HG02981 (cell line): ENCODE measurements around the gene MALAT1.
A peak's percentile ranks its signal among the peaks of the same experiment; 100 is the strongest.
"Not testable (repeated sequence)": the region's sequence is repeated elsewhere in the genome, so short reads cannot be mapped to it uniquely, and the experiment has no call there.

Source experiments
- ATAC-seq: cut with Tn5 transposase; IDR thresholded peaks from one replicate; pipeline ENCODE4 v1.9.1; 2021; ENCODE audit warnings: mild to moderate bottlenecking, moderate library complexity; ENCODE audit not compliant: unreplicated experiment

Gene MALAT1

DNA sequence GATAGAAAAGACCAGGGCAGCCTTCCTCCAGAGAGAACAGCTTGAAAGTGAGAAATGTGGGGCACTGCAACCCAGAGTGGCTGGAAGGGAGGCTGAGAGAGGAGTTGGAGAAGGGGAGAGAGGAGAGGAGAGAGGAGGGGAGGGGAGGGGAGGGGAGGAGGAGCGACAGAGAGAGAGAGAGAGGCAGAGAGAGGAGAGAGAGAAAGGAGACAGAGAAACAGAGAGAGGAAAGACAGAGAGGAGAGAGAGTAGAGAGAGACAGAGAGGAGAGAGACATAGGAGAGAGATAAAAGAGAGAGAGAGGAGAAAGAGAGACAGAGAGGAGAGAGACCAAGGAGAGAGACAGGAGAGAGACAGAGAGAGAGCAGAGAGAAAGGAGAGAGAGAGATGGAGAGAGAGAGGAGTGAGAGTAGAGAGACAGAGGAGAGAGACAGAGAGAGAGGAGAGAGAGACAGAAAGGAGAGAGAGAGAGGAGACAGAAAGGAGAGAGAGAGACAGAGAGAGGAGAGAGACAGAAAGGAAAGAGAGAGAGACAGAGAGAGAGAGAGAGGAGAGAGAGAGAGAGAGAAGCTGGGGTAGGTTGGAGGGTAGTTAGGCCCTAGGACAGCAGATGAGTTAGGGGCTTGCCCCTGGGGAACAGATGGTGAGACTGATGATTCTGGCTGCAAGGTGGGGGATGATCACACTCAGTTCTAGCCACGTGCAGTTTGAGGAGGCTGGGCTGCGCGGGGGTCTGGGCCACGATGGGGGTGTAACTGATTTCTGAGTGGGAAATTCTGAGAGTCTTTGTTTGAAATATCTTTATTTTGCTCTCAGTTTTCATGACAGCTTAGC, 17.5 kb downstream of the MALAT1 start:
- ATAC-seq: no peak

- ATAC-seq: not testable (repeated sequence)
Measured at GRCh38 chr11:65518941-65519549, 20.2 kb downstream of the MALAT1 start.

GRCh38 chr11:65521777-65522521, 23.1 kb downstream of the MALAT1 start:
- ATAC-seq: not testable (repeated sequence)

- ATAC-seq: not testable (repeated sequence)
Measured at GRCh38 chr11:65522718-65523630, 24.1 kb downstream of the MALAT1 start.

DNA sequence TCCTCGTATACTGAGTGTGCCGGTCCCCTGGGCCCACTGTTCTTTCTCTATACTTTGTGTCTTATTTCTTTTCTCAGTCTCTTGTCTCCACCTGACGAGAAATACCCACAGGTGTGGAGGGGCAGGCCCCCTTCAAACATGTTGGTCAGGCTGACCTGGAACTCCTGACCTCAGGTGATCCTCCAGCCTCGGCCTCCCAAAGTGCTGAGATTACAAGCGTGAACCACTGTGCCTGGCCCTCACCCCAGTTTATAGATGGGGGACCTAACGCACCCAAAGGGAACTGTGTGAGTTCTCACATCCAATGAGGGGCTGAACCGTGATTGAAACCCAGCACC, 24.8 kb downstream of the MALAT1 start:
- ATAC-seq: not testable (repeated sequence)

DNA sequence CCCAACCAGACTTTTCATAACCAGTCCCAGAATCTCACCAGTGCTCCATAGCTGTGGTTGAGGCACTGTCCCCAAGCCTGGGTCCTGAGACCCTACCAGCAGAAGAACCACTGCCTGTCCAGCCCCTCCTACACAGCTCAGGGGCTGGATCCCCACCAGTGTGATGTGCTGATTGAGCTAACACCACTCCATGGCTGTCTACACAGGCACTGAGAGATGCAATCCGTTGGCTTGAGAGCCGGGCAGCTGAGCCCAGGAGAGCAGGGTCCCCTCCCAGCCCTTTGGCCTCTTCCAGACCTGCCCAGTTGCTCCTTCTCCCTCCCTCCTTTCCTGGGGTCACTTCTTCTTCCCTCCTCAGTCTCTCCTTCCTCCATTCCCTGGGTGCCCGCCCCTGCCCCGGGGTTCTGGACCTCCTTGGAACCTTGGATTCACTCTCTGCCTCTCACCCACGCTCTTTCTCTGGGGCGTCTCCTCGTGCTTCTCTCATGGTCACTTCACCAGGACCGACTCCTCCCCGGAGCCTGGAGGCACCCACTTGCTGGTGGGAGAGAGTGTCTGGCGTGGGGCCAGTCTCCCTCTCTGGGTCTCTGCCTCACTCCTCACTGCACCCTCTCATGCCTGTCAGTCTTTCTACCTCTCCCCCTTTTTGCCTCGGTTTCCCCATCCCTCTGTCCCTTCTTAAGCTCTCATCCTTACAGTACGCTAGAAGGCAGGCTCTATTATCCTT, 25.3 kb downstream of the MALAT1 start:
- ATAC-seq: no peak

DNA sequence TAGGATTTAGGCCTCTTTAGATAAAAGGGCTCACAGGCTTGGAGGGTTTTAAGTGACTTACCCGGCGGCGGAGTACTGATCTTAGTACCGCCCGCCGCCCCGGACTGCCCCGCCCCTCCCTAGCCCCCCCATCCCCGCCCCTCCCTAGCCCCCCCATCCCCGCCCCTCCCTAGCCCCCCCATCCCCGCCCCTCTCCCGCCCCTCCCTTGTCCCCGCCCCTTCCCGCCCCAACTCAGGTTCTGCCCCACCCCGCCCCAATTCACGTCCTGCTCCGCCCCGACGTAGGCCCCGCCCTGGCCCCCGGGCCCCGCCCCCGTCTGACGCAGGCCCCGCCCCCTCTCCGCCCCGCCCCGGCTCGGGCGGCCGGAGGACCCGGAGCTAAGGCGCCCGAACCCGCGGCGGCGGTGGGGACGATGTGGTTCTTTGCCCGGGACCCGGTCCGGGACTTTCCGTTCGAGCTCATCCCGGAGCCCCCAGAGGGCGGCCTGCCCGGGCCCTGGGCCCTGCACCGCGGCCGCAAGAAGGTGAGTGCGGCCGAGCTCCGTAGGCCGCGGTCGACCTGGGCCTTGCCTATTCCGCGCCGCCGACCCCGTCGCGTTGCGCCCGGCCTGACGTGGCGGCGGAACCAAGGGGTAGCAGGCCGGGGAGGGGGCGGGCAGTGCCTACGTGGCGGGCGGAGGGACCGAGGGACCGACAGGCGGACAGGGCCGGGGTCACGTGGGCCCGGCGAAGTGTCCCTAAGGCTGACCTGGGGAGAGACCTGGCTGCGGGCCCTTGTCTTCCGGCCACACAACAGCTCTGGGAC, 26.1 kb downstream of the MALAT1 start, which contains the start of gene SCYL1:
Gene SCYL1, plus strand, starts transcription at position 343 of the 805 bp plus-strand sequence. Its CDS starts 71 bp downstream, at position 414.
- ATAC-seq: peak; percentile 43

DNA sequence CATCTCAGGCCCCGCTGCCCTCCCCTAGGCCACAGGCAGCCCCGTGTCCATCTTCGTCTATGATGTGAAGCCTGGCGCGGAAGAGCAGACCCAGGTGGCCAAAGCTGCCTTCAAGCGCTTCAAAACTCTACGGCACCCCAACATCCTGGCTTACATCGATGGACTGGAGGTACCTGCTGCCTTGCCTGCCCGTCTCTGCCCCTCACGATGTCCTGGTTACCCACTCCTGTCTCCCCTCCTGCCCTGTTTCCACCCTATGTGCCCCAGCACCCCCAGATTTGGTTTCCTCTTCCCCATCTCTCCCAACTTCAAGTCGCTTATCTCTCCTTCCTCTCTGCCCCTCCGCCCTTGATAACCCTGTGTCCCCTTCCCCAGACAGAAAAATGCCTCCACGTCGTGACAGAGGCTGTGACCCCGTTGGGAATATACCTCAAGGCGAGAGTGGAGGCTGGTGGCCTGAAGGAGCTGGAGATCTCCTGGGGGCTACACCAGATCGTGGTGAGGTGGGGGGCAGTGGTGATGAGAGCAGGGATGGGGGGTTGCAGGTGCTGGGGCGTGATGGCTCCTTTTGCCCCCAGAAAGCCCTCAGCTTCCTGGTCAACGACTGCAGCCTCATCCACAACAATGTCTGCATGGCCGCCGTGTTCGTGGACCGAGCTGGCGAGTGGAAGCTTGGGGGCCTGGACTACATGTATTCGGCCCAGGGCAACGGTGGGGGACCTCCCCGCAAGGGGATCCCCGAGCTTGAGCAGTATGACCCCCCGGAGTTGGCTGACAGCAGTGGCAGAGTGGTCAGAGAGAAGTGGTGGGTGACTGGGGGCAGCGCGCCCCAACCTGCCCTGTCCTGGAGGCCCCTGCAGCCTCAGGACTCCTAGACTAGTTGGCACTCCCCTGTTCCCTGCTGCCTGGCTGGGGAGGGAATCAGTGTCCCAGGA, 27.0 kb downstream of the MALAT1 start:
- no peak for ATAC-seq

DNA sequence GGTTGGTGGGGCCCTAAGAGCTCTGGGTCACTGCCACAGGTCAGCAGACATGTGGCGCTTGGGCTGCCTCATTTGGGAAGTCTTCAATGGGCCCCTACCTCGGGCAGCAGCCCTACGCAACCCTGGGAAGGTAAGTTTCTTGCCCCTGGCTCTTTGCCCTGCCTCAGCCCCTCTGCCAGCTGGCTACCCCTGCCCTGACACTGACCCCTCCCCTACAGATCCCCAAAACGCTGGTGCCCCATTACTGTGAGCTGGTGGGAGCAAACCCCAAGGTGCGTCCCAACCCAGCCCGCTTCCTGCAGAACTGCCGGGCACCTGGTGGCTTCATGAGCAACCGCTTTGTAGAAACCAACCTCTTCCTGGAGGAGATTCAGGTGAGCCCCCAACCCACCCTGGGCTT, 27.9 kb downstream of the MALAT1 start:
- no peak for ATAC-seq

- no peak for ATAC-seq
Measured at GRCh38 chr11:65528819-65529350, 30.0 kb downstream of the MALAT1 start.

GRCh38 chr11:65529475-65530156, 30.8 kb downstream of the MALAT1 start:
- no peak for ATAC-seq

- ATAC-seq: no peak
Measured at GRCh38 chr11:65530157-65530496, 31.3 kb downstream of the MALAT1 start.

DNA sequence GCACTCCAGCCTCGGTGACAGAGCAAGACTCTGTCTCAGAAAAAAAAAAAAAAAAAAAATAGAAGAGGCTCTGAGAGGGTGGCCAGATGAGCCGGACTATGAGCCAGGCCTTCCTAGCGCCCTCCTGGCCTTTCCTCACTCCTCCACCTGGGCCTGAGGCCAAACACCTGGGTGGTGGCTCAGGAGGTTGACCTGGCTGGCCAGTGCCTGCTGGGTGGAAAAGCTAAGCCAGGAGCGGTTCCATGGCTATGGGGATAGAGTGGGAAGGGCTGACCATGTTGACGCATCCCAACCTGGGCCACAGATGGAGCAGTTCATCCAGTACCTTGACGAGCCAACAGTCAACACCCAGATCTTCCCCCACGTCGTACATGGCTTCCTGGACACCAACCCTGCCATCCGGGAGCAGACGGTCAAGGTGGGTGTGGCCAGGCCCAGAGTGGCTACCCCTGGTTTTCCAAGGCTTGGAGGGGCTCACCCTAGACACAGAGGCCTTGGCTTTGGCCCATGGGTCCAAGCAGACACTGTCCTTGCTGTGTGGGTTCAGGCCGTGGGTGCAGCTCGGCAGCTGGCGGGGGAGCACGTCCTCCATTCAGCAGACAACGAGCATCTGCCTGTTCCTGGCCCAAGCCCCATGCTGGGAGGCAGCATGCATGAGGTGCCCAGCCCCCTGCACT, 33.7 kb downstream of the MALAT1 start:
- no peak for ATAC-seq

GRCh38 chr11:65535102-65535501, 36.3 kb downstream of the MALAT1 start:
- ATAC-seq: no peak

DNA sequence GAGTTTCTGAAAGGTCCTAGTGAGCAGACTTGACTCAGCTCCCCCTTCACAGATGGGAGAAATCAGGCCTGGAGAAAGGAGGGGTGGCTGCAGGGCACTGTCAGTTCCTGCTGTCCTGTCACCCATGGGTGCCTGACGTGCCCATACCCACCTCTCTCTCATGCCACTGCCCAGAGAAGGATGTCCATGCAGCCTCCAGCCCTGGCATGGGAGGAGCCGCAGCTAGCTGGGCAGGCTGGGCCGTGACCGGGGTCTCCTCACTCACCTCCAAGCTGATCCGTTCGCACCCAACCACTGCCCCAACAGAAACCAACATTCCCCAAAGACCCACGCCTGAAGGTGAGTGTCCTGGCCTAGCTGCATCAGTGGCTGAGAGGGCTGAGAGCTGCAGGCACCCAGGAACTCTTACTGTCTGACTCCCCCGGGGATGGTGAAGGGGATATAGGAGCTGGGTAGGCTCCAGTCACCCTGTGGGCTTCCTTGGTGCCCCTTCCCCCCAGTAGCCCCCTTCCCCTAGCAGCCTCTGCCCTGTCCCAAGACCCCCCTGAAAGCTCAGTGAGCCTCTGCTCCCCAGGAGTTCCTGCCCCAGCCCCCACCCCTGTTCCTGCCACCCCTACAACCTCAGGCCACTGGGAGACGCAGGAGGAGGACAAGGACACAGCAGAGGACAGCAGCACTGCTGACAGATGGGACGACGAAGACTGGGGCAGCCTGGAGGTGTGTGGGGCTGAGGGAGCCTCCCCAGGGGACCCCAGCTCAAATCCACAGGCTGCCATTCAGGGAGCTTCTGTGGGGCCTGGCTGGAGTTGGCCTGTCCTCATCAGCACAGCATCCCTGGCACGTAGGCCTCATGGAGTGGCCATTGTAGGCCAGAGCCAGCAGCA, 37.8 kb downstream of the MALAT1 start:
- ATAC-seq: no peak

DNA sequence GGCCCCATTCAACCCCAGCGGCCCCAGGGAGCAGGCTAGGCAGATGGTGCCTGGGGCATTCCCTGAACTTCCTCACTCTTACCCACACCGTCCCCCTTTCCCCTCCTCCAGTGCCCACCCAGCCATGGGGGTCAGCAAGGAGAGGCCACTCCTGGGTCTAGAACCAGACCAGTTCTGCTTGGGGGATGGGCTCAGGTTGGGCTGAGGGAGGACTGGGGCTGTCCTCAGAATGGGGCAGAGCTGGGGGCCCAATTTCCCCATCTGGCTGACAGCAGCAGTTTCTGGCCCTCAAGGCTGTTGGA, 38.4 kb downstream of the MALAT1 start:
- ATAC-seq: no peak
